GM21447 (cell line): Measurements from ENCODE around the gene COQ10B.
A peak's percentile ranks its signal among the peaks of the same experiment; 100 is the strongest.
"Not testable (repeated sequence)": the region's sequence is repeated elsewhere in the genome, so short reads cannot be mapped to it uniquely, and the experiment has no call there.

Source experiments
- ATAC-seq: cut with Tn5 transposase; IDR thresholded peaks from one replicate; pipeline ENCODE4 v1.9.1; 2021; ENCODE audit not compliant: unreplicated experiment

The COQ10B gene

GRCh38 chr2:197453123-197453913 lies at the start of gene COQ10B:
COQ10B (plus strand) TSS chr2:197453552; CDS start chr2:197453561, 9 bp downstream.
- ATAC-seq: peak; percentile 90

GRCh38 chr2:197405582-197405981 lies 47.8 kb upstream of the COQ10B start:
- no peak for ATAC-seq

GRCh38 chr2:197414039-197414438 lies 39.3 kb upstream of the COQ10B start:
- ATAC-seq: no peak

- no peak for ATAC-seq
Measured at GRCh38 chr2:197414515-197414914, 38.8 kb upstream of the COQ10B start.

GRCh38 chr2:197416268-197416667 lies 37.1 kb upstream of the COQ10B start:
- ATAC-seq: no peak

GRCh38 chr2:197419438-197419837 lies 33.9 kb upstream of the COQ10B start:
- no peak for ATAC-seq

- ATAC-seq: no peak
Measured at GRCh38 chr2:197423307-197423706, 30.0 kb upstream of the COQ10B start.

GRCh38 chr2:197425550-197425949 lies 27.8 kb upstream of the COQ10B start:
- no peak for ATAC-seq

GRCh38 chr2:197426723-197427603 lies 26.4 kb upstream of the COQ10B start:
- no peak for ATAC-seq

- ATAC-seq: no peak
Measured at GRCh38 chr2:197427986-197428385, 25.4 kb upstream of the COQ10B start.

GRCh38 chr2:197431858-197432257 lies 21.5 kb upstream of the COQ10B start:
- no peak for ATAC-seq

- not testable (repeated sequence) for ATAC-seq
Measured at GRCh38 chr2:197432527-197432926, 20.8 kb upstream of the COQ10B start.

GRCh38 chr2:197433780-197434438 lies 19.4 kb upstream of the COQ10B start:
- no peak for ATAC-seq

GRCh38 chr2:197434541-197435513 lies 18.5 kb upstream of the COQ10B start, which contains the start of gene SF3B1:
SF3B1 (minus strand) TSS chr2:197435028; CDS start chr2:197434999, 29 bp downstream.
- peak; percentile 92 for ATAC-seq

GRCh38 chr2:197435598-197436420 lies 17.5 kb upstream of the COQ10B start:
- ATAC-seq: peak; percentile 0

- no peak for ATAC-seq
Measured at GRCh38 chr2:197437380-197437779, 16.0 kb upstream of the COQ10B start.

- ATAC-seq: no peak
Measured at GRCh38 chr2:197442857-197443256, 10.5 kb upstream of the COQ10B start.

GRCh38 chr2:197445746-197446145 lies 7.6 kb upstream of the COQ10B start:
- no peak for ATAC-seq

GRCh38 chr2:197446844-197447243 lies 6.5 kb upstream of the COQ10B start:
- ATAC-seq: no peak
